ENCODE measurements around the gene MEP1A. TPM values are rescaled to one million over a fixed set of nuclear protein-coding genes. Genes with fewer than 3 reads are reported as not detected.

Gene MEP1A
- total RNA-seq, 2 donors from 2014 or later, result 38.0 to 207 TPM

GRCh38 chr6:46799657-46800056 is 6.5 kb downstream of the MEP1A start:
- no peak for TF ChIP-seq CTCF (IDR thresholded peaks at IDR 0.05)
- DNase-seq, result no peak
- intact Hi-C loops (cut with DNase I), result no loop called here
- no peak overlapping the region for H3K27ac ChIP-seq
- H3K9me3 ChIP-seq, result no peaks in the 10 kb centered on the region
- no peaks in the 10 kb centered on the region for H3K4me1 ChIP-seq
- H3K36me3 ChIP-seq, result no peaks in the 10 kb centered on the region
- H3K9ac ChIP-seq (ENCODE audit: low read depth in 2 of 2, low read length in 2 of 2), result no peak overlapping the region
- H3K4me3 ChIP-seq, result no peak overlapping the region
- no peaks in the 10 kb centered on the region for H3K27me3 ChIP-seq

- Histone ChIP-seq H3K4me1 (no peaks in the 10 kb centered on the region), H3K9ac (ENCODE audit: low read depth in 2 of 2, low read length in 2 of 2) (no peak overlapping the region), H3K9me3 (no peaks in the 10 kb centered on the region), H3K4me3 (no peak overlapping the region), H3K36me3 (no peaks in the 10 kb centered on the region), H3K27ac (no peak overlapping the region), H3K27me3 (no peaks in the 10 kb centered on the region)
- no peak for TF ChIP-seq CTCF (IDR thresholded peaks at IDR 0.05)
- intact Hi-C loops (cut with DNase I), result no loop called here
- DNase-seq, result no peak
These were observed 15.6 kb downstream of the MEP1A start for GRCh38 chr6:46808806-46809205.

- Histone ChIP-seq H3K9me3 (no peaks in the 10 kb centered on the region), H3K9ac (ENCODE audit: low read depth in 2 of 2, low read length in 2 of 2) (no peak overlapping the region), H3K36me3 (no peaks in the 10 kb centered on the region), H3K27ac (no peak overlapping the region), H3K4me3 (no peak overlapping the region), H3K4me1 (no peaks in the 10 kb centered on the region), H3K27me3 (no peaks in the 10 kb centered on the region)
- TF ChIP-seq CTCF (IDR thresholded peaks at IDR 0.05), result no peak
- intact Hi-C loops (cut with DNase I), result no loop called here
- DNase-seq, result peak; percentile 73
These were observed 21.9 kb downstream of the MEP1A start for GRCh38 chr6:46815130-46815529.

- Histone ChIP-seq H3K4me1 (no peaks in the 10 kb centered on the region), H3K36me3 (no peaks in the 10 kb centered on the region), H3K4me3 (no peak overlapping the region), H3K9me3 (no peaks in the 10 kb centered on the region), H3K9ac (ENCODE audit: low read depth in 2 of 2, low read length in 2 of 2) (no peak overlapping the region), H3K27ac (no peak overlapping the region), H3K27me3 (no peaks in the 10 kb centered on the region)
- no peak for DNase-seq
- no peak for TF ChIP-seq CTCF (IDR thresholded peaks at IDR 0.05)
- intact Hi-C loops (cut with DNase I), result no loop called here
These were observed 23.4 kb downstream of the MEP1A start for GRCh38 chr6:46816626-46817025.

- intact Hi-C loops (cut with DNase I), result no loop called here
- H3K9ac ChIP-seq (ENCODE audit: low read depth in 2 of 2, low read length in 2 of 2), result no peak overlapping the region
- H3K27ac ChIP-seq, result no peak overlapping the region
- TF ChIP-seq CTCF (IDR thresholded peaks at IDR 0.05), result no peak
- H3K36me3 ChIP-seq, result no peaks in the 10 kb centered on the region
- DNase-seq, result no peak
- no peak overlapping the region for H3K4me3 ChIP-seq
- H3K4me1 ChIP-seq, result no peaks in the 10 kb centered on the region
- H3K9me3 ChIP-seq, result no peaks in the 10 kb centered on the region
- no peaks in the 10 kb centered on the region for H3K27me3 ChIP-seq
These were observed 26.4 kb downstream of the MEP1A start for GRCh38 chr6:46819561-46819960.

GRCh38 chr6:46821458-46821881 is 28.3 kb downstream of the MEP1A start:
- no peaks in the 10 kb centered on the region for H3K4me1 ChIP-seq
- intact Hi-C loops (cut with DNase I), result no loop called here
- H3K9me3 ChIP-seq, result no peaks in the 10 kb centered on the region
- no peak for TF ChIP-seq CTCF (IDR thresholded peaks at IDR 0.05)
- DNase-seq, result no peak
- no peaks in the 10 kb centered on the region for H3K36me3 ChIP-seq
- H3K27me3 ChIP-seq, result no peaks in the 10 kb centered on the region
- no peak overlapping the region for H3K27ac ChIP-seq
- H3K9ac ChIP-seq (ENCODE audit: low read depth in 2 of 2, low read length in 2 of 2), result no peak overlapping the region
- no peak overlapping the region for H3K4me3 ChIP-seq

Measured in colonic mucosa (tissue), 4 donors.